Inferior parietal cortex (tissue), 1 donor: ENCODE measurements around the gene LONRF2.
"Not testable (repeated sequence)": the region's sequence is repeated elsewhere in the genome, so short reads cannot be mapped to it uniquely, and the experiment has no call there.

Experiments
- DNase-seq: peaks from one replicate; pipeline ENCODE4 v3.0.0-alpha.2; 2016; ENCODE audit errors: extremely low spot score

LONRF2 gene

DNA sequence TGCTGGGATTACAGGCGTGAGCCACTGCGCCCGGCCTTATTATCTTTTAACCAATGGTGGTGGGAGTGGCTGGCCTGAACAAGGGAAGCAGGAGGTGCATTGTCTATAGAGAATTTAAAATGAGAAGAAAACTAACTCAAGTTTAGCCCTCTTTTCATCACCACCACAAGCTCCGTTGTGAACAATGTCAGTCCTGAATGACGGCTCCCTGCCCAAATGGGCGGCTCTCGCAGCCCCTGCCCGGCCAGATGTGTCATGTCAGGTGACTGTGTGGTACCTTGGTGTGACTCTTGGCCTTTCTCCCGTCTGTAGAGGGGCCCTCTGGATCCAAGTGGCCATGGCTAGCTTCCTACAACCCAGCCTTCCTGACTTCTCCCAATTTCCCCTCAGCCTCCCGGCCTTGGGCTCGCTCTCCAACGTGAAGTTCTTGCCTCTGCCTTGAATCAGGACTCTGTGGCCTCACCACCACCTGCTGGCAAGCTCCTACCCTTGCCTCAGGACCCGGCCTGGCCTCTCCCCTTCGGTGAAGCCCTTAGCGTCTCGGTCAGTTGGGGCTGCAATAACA is 67.6 kb downstream of the LONRF2 start:
- DNase-seq = no peak

DNA sequence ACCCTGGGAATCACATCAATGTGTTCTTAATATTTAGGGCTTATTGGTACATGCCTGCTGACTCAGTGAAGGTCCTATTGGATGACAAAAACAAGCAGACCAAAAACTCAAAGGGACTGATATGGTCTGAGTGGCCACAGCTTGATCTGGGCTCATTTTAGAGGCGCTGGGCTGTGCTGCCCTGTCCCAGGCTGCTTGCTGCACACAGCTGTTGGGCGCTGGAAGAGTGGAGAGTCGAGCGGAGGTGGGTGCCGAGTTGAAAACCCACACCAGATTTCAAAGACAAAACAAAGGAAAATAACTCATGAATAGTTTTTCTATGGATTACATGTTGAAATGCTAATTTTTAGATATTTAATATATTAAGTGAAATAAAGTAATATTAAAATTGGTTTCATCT is 68.5 kb downstream of the LONRF2 start:
- no peak for DNase-seq

DNA sequence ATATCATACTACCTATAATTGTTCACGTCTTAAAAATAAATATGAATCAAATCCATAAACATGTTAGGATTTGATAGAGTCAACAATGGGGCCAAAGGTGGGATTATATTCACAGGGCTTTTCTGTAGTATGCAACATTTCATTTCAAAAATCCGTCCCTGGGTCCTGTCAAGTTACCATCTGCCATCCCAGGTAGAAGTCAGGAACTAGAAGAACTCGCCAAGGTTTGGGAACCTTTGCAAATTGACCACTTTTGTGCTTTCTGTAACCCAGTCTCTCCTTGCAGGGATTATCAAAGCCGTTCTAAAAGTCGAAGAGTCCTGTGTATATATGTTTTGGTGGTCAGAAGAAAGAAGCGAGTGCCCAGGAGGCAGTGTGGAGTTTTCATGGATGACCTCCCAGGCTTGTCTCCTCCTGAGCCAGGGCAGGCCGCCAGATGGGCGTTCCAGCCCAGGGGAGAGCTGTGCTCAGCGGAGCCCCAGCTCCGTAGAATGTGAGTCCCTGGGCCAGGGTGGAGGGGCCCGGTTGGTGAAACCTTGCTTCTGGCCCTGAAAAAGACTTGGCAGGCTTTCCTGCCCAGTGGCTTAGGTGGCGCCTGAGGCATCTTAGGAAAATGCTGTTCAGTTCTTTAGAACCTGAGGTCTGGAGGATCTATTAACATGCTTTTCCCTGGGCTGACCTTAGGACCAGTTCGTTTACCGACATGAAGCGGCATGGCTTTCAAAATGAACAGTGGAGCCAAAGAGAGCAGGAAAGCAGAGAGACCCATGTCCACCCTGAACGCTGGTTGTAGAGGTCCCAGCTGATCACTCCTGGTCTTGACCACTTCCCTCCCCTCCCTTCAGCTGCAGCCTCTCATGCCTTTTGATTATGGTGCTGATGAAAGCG is 69.2 kb downstream of the LONRF2 start:
- no peak for DNase-seq

DNA sequence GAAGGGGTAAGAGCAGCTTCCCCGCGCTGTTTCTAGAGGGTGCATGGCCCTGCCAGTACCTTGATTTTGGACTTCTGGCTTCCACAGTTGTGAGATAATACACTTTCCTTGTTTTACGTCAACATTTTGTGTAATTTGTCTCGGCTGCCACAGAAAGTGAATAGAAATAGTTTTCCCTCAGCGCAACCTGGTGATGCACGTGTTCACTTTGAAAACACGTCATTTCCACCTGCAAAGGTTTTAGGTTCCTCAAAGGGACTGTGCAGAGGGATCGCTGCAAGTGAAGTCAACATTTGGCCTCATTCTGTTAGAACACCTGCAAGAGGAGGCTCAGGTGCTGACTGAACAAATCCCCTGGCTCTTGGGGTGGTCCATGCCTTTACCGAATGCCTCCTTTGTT is 71.7 kb downstream of the LONRF2 start:
- DNase-seq = no peak

DNA sequence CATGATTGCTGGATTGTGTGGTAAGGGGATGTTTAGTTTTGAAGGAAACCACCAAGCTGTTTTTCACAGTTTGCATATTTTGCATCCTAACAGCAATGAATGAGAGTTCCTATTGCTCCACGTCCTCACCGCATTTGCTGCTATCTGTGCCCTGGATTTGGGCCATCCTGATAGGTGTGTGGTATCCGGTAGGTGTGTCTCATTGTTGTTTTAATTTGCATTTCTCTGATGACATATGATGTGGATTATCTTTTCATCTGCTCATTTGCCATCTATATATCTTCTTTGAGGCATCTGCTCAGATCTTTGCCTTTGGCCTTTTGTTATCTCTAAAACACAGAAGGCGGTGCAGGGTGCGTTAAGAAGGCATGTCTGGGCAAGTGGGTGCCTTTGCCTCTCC is 73.3 kb downstream of the LONRF2 start:
- no peak for DNase-seq

DNA sequence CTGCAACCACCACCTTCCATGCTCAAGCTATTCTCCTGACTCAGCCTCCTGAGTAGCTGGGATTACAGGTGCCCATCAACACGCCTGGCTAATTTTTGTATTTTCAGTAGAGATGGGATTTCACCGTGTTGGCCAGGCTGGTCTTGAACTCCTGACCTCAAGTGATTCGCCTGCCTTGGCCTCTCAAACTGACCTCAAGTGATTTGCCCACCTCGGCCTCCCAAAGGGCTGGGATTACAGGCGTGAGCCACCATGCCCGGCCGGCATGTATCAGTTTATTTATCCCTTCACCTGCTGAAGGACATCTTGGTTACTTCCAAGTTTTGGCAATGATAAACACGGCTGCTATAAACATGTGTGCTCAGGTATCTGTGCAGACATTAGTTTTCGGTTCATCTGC is 73.7 kb downstream of the LONRF2 start:
- not testable (repeated sequence) for DNase-seq

DNA sequence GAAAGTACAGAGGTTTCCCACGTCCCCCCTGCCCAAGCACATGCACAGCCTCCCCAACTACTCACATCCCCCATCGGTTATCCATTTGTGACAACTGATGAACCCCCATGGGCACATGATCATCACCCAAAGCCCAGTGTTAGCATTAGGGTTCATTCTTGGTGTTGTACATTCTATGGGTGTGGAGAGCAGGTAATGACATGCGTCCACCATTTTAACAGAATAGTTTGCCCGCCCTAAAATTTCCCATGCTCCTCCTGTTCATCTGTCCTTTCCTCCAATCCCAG is 74.3 kb downstream of the LONRF2 start:
- DNase-seq = no peak

DNA sequence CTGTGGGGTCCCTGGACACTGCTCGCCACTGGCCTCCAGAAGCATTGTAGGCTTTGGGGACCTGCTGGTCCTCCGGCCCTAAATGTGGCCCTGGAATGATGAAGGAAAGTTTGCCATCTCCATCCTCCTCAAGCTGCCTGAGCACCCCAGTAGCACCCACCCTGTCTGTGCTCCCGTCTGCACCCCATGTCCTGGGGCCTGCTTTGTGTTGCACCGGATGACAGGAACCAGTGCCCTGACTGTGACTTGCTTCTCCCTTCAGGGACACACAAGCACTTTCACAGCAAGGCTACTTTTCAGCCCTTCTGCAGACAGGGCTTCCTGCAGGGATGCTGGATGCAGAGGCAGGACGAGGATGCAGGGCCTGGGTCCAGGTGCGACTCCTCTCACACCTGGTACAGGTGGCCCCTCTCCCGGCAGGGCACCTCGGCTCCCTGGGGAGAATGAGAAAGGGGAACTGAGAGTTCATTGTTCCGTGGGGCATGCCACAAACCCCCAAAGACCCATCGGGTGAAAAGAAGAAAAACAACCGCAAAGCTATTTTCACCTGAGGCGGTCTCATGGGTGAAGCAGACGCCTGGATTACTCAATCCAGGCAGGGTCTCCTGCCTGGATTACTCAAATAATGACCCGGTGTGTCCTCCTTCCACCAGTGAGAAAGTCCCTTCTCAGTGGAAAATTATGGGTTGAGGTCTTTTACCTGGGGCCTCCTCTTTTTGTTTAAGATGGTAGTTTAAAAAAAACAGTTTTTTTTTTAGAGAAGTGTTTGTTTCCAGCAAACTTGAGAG is 74.9 kb downstream of the LONRF2 start:
- no peak for DNase-seq

DNA sequence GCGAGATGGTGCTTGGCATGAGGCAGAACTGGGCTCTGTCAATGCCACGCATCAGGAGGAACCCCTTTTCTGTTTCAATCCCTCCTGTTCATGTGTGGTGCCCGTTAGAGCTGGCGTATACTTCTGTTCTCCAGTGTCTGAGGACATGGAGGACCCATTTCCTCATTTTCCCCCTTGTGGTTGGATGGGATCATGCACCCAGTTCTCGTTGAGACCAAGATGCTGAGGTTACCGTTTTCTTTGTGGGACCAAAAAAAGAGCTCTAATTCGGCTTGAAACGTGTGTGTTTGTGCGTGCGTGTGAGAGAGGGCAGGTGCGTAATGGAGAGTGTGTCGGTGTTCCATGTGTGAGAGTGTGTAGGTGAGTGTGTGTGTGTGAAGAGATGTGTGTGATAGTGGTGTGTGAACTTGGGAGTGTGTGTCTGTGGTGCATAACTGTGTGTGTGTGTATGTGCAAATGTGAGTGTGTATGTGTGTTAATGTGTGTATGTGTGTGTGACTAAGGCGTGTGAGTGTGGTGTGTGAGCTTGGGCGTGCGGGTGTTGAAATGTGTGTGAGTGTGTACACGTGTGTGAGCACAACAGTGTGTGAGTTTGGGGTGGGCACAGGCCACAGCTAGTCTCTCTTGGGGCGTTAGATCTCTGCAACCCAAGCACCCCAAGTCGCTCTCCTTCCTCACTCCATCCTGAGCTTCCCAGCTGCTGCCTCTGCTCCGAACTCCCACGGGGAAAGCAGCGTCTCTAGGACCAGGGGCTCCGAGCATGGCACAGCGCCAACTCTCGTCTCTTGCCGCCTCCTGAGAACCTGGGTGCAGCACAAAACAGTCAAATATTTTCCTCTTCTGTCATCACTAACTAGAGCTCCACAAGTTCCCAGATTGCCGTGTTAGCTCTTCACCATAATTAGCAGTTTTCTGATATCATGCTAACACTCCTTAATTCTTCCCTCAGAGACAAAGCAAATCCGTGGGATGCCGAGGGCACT is 75.8 kb downstream of the LONRF2 start:
- DNase-seq = no peak

DNA sequence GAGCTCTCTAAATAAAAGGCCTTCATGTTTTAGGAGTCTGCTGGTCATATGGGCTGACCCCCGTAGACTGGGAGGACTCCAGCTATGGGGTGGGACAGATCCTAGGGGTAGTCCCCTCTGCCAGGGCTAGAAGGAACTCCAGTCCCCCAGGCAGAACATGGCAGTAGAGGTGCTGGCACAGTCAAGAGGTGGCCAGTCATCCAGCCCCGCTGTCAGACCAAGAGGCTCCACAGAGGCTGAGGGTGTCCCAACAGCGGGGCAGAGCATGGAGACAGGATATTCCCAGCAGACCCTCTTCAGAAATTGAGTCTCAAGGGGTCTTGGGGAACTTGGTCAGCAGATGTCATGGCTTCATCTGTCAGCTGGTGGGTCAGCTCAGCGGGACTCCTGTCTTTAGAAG is 76.6 kb downstream of the LONRF2 start:
- no peak for DNase-seq

DNA sequence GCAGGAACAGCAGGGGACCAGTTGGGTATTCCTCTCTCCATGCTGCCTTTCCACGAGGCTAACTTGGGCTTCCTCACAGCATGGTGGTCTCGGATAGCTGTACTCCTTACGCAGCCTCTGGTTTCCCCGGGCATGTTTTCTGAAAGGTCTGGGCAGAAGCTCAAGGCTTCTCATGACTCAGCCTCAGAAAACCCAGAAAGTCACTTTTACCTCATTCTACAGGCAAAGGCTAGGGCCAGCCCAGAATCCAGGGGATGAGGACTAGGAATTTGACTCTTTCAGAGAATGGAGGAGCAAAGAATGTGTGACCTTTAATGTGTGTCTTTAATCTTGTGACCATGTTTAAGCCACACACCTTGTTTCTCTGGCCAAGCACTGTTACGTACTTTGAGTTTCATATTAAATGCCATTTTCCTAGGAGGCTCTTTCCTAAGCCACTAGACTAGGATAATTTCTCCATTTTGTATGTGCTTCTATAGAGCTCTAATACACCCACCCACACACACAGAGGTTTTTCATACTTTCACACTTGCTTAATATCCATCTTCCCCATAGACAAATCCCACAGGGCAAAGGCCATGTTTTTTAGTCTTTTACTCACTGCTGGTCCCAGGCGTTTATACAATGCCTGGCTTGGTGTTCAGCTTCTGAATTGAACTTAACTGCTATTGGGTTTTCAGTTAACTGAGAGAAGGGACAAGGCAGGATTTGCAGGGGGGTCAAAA is 77.3 kb downstream of the LONRF2 start:
- no peak for DNase-seq

DNA sequence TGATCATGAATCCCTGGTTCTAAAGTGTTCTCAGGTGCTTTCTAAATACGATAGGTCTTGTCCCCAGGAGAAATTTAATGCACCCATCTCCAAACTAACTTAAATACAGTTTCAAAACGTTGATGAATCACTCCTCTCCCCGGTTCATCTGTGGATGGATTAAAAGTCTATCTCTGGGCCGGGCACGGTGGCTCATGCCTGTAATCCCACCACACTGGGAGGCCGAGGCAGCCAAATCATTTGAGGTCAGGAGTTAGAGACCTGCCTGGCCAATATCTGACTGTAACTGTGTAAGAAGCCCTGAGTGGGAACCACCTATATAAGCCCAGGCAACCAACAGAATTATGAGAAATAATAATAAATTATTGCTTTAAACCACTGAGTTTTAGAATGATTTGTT is 78.7 kb downstream of the LONRF2 start:
- DNase-seq = no peak

DNA sequence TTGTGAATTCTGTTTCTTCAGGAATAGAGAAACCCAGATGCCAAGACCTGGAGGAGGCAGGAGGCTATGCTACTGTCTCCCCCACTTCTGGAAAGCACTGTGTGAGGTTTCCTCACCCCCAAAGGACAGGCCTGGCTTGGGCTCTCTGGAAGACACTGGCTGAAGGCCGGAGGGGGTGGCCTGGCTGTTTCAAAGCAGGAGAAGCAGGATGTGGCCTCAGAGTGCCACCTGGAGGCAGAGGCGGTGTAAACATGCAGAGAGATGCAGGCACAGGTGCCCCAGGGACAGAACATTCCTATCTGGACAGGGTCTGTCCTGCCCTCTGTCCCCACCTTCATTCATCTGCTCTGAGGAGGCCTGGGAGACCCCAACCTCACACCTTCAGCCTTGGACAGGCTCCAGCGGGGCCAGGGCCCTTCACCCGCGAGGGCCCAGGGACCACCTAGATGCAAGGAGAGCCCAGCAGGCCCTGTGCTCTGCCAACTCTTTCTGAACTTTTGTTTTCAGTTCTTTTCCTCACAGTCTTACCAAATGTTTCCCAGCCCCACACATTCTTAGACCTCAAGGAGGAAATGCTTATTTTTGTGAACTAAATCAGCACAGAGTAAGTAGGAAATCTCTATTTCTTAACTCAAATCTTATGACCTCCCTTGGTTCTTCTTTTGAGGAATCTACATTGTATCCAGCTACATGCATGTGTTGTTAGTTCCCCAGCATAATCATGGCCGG is 79.2 kb downstream of the LONRF2 start:
- DNase-seq = peak; percentile 46

DNA sequence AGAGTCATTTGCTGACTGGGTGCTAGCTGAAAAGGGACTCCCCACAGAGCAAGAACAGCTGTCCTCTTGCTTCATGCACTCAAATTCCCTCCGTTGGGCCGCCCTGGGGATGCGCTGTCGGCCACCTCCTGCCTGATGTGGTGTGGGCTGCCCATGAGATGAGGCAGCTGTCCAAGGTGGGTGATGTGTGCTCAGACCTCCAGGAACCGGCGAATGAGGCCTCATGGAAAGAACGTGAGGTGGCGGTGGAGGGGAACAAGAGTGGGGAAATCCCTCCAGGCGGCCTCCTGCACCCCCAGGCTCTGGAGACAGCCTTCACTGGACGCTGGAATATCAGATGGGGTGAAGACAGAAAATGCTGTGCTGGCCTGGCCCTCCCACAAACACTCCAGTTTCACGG is 79.8 kb downstream of the LONRF2 start:
- DNase-seq = no peak

DNA sequence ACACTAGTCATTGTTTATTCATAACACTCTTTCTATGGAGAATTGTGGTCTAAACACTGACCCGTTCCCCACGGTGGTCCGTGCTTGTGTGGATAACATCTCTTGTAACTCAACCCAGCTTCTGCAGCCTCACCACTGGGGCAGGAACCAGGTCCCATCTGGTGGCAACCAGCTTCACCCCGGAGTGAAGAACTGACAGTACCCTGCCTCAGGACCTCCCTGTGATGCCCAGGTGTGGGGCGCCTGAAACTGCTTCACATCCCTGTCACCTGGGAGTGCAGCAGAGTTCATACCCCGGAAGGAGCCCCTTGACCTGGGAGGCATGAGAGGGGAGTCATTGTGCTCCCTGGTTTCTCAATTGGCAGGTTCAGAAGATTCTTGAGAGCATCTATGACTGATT is 81.1 kb downstream of the LONRF2 start:
- no peak for DNase-seq

DNA sequence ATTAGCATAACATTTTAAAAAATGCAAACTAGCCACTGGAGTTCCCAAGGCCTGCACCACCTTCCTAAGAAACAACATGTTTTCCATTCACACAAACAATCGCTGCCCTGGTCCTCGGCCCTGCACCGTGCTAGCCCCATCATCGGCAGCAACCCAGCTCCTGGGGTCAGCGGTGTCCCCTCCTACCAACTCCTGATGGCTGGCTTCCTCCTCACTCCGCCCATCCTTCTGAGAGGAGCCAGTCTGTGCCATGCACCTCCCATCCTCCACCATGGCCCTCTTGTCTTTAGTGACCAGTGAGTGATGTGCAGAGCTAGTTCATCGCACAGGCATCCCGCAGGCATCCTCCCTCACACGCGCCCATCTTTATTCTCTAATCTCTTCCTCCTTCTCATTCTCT is 81.9 kb downstream of the LONRF2 start:
- DNase-seq = no peak

DNA sequence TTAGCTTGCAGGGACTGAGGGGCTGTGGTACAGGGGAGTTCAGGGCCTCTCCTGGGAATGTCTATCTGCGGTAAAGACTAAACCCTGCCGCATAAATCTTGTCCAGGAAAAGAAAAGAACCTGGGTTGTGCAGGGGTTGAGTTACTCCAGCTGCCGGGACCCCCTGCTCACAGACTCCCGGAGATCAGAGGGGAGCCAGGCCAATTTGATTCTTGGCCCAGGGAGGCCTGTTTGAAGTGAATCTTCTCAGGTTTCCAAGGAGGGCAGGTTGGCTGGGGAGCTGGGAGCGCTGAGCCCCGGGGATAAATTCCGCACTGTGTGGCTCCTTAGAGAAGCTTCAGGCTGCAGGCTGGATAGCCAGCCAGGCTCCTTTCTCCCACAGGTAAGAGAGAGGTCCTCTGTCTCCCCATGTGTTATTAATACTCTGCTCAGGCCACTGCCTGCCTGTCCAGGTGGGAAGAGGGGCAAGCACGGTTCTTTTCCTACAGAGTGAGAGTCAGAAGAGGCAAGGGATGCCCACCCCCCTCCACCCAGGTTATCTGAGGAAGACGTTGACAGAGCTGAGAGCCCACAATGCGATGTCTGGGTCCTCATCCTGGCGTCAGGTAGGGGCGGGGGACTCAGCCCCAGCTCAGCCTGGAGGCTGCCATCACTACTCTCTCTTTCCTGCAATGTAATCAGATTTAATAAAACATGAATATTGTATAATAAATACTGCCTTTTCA is 82.7 kb downstream of the LONRF2 start:
- DNase-seq = no peak

DNA sequence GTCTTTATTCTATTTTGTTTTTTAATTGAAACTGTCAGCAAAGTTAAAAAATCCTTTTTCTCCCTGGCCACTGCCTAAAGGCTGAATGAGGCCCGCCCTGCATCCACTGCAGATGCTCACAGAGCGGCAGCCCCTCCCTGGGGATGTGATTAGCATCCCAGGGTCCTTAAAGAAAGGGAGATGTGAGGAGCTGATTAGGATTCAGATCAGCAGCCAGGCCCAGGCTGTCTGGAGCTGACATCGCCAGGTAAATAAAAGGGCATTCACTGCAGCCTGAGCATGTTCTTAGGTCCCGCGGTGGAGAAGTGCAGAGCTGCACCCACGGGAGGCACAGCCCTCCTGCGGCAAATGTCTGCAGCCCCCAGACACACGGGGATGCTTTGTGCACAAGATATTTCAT is 83.8 kb downstream of the LONRF2 start:
- no peak for DNase-seq

DNA sequence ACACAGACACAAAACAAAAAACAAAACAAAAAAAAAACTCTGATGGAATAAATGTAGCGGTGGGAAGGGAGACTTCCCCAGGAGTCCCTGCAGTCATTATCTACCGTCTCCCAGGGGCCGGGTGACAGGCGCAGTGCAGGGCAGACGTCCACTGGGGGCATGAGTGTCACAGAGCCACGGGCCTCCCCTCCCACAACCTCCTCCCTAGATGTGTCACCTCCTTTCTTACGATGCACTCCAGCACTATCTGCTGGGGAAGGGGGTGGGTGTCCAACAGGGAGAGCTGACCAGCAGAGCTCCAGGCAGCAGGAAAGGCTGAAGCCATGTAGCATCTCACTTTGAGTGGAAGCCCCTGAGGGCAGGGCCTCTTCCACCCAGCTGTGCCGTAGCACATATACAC is 84.5 kb downstream of the LONRF2 start:
- DNase-seq = no peak

DNA sequence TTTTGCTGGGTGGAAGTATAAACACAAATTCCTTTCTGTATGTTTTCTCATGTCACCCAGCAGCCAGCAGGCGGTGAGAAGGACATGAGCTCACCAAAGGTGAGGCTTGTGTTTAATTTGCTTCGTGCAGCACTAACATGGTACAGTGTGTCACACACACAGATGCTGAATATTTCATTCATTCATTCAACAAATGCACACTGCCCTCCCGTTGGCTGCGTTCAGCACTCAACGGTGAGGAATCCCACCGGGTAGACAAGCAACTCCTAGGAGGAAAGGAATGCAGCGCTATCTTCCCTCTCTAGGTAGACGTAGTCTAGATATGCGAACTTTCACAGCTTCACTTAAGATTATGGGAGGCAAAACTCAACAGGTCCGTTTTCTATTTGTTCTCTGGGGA is 85.1 kb downstream of the LONRF2 start:
- DNase-seq = no peak
